Iris pigment epithelial cell (primary cell): Measurements from ENCODE around the gene ZBTB46.
"Not testable (repeated sequence)": the region's sequence is repeated elsewhere in the genome, so short reads cannot be mapped to it uniquely, and the experiment has no call there.

ENCODE experiments used
- DNase-seq: peaks from one replicate; pipeline ENCODE4 v3.0.0-alpha.2; 2011; ENCODE audit warnings: low read depth

ZBTB46 gene, protein sequence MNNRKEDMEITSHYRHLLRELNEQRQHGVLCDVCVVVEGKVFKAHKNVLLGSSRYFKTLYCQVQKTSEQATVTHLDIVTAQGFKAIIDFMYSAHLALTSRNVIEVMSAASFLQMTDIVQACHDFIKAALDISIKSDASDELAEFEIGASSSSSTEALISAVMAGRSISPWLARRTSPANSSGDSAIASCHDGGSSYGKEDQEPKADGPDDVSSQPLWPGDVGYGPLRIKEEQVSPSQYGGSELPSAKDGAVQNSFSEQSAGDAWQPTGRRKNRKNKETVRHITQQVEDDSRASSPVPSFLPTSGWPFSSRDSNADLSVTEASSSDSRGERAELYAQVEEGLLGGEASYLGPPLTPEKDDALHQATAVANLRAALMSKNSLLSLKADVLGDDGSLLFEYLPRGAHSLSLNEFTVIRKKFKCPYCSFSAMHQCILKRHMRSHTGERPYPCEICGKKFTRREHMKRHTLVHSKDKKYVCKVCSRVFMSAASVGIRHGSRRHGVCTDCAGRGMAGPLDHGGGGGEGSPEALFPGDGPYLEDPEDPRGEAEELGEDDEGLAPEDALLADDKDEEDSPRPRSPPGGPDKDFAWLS

DNA sequence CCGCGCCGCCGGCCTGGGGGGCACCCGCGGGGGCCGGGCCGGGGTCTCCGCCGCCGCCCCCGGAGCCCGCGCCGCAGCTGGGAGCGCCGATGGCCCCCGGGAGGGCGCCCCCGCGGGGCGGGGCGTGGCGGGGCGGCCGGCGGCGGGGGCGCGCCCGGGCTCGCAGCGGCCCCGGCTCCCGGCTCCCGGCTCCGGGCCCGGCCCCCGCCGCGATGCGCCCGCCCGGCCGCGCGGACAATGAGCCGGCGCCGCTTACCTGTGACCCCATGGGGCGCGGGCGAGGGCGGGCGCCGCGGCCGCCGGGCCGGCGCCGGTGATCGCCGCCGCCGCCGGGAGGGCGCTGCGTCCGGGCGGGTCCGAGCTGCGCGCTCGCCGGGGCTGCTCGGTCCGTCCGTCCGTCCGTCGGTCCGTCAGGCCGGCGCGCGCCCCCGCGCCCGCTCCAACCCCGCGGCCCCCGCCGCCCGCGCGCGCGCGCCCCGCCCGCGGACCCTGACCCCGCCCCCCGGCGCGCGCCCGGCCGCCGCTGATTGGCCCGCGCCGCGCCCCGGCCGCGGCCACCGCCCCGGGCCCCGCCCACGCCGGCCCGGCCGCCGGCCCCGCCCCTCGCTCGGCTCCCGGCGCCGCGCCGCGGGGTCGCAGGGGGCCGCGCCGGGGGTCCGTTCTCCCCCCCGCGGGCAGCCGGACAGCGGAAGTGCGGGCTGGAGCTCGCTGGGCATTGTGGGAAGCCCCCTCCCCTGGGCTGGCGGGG is at the start of gene ZBTB46:
Gene ZBTB46, minus strand, starts transcription at position 424 of the 748 bp plus-strand sequence. CDS start 40,507 bp downstream, outside the sequence.
- DNase-seq: peak; percentile 56

DNA sequence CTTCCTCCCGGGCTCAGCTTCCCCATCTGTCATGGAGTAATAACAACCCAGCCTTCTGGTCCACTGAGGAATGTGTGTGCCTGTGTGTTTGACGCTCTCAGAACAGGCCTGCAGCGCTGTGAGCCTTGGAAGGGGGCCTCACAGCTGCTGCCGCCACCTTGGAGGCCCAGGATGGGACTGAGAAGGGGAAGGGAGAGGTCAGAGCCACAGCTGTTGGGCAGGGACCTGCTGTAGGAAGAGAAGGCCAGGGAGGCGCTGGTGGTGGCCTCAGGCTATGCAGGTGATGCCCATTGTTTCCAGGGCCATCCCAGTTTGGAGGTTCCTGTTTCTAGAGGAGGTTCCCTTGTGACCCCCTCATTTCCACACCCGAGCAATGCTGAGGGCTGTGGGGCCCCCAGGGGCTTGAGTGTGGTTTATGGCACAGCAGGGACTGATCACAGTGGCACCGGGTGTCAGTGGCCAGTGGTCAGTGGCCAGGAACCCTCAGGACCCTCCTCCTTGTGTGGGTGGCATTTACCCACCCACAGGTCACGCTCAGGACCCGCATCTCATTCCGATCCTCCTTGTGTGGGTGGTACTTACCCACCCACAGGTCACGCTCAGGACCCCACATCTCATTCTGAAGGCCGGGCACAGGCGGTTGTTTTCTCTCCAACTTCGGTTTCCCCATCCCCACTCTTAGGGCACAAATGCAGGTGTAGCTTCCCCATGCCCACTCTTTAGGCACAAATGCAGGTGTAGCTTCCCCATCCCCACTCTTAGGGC is 48.0 kb upstream of the ZBTB46 start:
- DNase-seq: no peak

DNA sequence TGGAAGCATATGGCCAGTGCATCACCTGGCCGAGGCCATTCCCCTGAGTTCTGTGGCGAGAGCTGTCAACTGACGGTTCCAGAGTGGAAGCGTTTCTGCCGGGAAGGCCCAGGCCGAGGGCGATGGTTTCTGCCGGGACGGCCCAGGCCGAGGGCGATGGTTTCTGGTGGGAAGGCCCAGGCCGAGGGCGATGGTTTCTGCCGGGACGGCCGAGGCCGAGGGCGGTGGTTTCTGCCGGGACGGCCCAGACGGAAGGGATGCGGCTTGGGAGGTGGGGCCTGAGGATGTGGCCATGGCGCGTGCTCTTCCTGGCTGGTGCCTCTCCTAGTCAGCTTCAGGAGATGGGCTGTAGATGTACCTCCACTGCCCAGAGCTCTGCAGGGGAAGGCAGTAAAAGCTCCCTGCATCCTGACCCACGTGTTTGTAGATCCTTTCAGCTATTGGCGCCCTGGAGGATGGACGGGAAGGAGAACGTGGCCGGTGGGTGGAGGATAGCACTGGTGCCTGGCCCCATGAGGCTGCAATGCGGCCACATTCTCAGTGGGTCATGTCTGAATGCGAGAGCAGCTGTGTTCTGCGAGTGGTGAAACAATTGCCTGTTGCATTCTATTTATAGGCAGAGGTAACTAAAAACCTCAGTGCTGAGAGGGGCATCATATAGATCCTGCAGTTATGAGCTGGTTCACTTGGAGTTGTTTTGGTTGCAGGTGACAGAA is 46.8 kb upstream of the ZBTB46 start:
- DNase-seq: no peak

DNA sequence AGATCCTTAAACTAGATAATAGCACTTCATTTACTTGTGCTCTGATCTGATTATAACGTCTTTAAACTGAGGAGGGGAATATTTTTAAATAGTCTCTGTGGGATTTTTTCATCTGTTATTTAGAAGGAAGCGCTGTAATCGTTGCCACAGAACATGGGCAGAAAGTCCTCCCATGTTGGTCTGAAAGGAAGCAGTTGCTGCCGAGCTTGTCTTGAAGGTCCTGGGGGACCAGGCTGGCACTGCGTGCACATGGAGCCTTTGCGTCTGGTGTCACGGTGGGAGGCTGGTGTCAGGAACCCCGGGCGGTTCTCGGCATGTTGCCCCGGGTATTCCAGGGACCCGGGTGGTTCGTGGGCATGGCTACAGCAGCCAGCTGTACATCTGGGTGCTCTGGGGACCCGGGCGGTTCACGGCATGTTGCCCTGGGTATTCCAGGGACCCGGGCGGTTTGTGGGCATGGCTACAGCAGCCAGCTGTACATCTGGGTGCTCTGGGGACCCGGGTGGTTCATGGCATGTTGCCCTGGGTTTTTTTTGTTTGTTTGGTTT is 45.5 kb upstream of the ZBTB46 start:
- no peak for DNase-seq

DNA sequence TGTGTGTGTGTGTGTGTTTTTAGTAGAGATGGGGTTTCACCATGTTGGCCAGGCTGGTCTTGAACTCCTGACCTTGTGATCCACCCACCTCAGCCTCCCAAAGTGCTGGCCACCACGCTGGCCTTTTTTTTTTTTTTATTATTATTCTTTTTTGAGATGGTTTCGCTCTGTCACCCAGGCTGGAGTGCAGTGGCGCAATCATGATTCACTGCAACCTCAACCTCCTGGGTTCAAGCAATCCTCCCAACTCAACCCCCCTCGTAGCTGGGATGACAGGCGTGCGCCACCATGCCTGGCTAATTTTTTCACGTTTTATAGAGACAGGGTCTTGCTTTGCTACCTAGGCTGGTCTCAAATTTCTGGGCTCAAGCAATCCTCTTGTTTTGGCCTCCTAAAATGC is 43.2 kb upstream of the ZBTB46 start:
- DNase-seq: peak; percentile 45

DNA sequence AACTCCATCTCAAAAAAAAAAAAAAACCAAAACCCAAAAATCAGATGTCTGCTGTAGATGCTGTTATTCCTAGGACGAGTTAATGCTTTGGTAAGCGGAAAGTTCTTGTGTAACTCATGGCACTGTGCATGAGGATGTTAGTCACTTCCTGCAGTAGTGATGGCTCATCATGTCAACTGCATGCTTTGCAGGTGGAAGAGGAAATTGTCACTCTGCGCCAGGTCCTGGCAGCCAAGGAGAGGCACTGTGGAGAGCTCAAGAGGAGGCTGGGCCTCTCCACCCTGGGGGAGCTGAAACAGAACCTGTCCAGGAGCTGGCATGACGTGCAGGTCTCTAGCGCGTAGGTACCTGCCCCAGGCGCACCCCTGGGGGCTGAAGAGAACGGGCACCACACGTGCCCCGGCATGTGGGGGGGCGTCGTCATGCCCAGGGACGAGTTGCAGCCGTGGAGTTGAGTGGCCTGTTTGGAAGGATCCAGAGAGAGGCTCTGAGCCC is 42.5 kb upstream of the ZBTB46 start:
- DNase-seq: peak; percentile 94

DNA sequence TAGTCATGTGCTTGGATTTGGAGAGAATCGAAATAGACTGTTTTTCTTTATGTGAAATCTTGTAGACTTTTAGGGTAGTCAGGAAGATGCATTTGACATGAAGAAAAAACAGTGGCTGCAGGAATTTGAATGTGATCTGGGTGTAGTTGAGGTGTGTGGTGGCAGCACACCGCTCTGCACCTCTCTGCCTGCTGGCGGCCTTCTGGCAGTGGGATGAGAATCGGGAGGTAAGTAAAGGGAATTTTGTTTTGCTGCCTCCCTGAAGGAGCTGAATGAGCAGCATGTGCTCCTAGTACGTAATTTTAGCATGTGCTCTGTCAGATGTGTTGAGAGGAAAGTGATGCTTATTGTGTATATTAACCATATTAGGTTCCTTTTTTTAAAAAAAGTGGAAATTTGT is 37.2 kb upstream of the ZBTB46 start:
- no peak for DNase-seq

DNA sequence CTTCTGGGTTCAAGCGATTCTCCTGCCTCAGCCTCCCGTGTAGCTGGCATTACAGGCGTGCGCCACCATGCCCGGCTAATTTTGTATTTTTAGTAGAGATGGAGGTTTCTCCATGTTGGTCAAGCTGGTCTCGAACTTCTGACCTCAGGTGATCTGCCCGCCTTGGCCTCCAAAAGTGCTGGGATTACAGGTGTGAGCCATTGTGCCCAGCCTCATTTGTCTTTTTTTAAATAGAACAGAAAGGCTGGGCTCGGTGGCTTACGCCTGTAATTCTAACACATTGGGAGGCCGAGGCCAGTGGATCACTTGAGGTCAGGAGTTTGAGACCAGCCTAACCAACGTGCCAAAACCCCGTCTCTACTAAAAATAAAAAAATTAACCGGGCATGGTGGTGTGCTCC is 36.0 kb upstream of the ZBTB46 start:
- not testable (repeated sequence) for DNase-seq

DNA sequence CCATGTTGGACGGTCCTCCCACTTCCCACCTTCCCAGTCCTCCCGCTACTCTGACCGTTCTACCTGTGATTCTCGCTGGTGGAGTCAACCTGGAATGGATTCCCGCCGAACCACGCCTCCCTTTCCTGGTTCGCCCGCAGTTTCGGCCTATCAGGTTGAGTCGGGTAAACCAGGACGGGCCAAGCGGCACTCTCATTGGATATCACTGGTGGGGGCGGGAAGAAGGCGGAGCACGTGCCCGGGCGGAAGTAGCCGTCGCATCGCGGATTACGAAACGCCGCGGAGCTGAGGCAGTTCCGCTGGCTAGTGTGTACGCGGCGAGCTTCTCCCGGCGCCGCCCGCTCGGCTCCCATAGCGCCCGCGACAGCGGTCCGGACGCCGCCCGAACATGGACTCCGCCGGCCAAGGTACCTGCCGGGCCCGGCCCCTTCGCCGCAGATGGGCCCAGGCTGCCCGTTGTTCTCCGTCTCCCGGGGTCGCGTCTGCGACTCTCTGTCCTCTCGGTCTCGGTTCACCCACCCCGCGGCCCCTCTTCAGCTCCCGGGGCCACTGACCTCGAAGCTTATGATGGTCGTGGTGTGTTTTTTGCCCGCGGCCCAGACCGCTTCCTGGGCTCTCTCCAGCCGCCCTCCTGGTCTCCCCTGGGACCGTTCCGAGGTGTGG is 34.0 kb upstream of the ZBTB46 start, which contains the start of gene TPD52L2:
Gene TPD52L2, plus strand, starts transcription at position 293 of the 663 bp plus-strand sequence. Its CDS starts 96 bp downstream, at position 389.
- DNase-seq: peak; percentile 99

DNA sequence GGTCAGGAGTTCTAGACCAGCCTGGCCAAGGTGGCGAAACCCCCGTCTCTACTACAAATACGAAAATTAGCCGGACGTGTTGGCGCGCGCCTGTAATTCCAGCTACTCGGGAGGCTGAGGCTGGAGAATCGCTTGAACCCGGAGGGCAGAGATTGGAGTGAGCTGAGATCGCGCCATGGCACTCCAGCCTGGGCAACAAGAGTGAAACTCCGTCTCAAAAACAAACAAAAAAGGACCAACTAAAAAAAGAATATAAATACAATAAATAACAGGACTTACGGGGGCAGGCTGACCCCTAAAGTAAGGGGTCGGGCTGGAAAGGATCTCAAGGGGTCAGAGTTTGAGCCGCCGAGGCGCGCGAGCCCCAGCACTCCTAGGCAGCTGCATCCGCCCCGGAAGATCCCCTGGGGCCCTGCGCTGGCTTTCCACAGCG is 33.5 kb upstream of the ZBTB46 start:
- DNase-seq: no peak

DNA sequence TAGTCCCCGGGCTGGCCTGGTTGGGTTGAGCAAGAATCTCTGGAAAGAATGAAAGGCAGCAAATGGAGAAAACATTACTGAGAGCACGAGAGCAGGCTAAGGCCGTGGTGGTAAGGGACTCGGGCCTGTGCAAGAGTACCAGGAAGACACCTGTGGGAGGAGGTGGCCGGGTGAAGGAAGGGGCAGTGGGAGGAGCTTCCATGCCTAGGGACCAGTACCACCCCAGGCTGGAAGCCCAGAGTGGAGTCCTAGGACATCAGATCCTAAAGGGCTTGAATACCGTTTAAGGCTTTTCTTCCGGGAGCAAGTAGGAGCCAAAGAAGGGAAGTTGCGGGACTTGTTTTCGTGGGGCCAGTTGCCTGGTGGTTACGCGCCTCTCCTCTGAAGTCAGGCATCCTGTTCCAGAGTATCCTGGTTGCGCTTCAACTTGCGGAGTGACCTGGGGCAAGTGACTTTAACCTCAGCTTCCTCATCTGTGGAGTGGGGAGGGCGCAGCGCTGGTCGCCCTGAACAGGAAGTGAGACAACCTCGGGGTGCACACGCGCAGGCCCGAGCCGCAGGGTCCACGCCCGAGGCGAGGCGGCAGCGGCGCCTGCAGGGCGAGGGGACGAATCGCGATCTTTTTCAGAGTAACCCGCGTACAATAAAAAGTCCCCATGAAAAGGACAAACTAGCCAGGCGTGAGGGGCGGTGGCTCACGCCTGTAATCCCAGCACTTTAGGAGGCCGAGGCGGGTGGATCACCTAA is 32.9 kb upstream of the ZBTB46 start:
- peak; percentile 84 for DNase-seq

DNA sequence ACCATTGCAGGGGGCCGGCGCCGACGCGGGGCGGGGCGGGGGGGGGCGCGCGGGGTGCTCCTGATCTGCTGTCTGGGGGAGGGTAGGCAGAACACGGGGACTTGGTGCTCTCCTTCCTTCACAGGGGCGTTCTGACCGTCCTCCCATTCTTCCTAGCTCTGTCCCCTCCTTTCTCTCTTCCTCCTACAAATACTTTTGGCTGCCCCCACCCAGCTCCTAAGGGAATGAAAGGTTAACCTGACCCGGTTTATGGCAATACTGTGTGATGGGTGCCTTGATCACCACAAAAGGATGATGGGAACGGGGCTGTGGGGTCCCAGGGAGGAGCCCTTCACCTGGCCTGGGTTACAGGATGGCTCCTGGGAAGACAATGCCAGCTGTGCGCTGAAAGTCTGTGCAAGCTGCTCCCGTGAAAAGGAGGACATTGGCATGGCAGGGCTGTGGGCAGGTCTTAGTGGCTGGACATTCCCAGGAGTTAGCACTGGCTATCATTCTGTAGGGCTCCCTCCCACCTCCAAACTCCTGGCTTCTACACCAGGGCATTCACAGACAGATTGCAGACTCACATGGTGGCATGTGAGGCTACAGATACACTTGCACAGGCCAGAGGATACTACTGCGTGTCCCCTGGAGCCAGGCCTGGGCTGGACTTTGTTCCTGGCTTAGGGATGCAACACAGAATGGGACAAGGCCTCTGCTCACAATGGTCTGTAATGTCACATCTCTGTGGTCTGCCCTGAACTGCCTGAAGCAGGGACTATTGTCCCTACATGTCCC is 32.1 kb upstream of the ZBTB46 start:
- no peak for DNase-seq

DNA sequence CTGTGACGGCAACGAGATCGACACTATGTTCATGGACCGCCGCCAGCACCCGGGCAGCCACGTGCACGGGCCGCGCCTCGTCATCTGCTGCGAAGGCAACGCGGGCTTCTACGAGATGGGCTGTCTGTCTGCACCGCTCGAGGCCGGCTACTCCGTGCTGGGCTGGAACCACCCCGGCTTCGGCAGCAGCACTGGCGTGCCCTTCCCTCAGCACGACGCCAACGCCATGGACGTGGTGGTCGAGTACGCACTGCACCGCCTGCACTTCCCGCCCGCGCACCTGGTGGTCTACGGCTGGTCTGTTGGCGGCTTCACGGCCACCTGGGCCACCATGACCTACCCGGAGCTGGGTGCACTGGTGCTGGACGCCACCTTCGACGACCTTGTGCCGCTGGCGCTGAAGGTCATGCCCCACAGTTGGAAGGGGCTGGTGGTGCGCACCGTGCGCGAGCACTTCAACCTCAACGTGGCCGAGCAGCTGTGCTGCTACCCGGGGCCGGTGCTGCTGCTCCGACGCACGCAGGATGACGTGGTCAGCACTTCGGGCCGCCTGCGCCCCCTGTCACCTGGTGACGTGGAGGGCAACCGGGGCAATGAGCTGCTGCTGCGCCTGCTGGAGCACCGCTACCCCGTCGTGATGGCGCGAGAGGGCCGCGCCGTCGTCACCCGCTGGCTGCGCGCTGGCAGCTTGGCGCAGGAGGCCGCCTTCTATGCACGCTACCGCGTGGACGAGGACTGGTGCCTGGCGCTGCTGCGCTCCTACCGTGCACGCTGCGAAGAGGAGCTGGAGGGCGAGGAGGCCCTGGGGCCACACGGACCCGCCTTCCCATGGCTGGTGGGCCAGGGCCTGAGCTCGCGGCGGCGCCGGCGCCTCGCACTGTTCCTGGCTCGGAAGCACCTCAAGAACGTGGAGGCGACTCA is 31.2 kb upstream of the ZBTB46 start:
- no peak for DNase-seq

DNA sequence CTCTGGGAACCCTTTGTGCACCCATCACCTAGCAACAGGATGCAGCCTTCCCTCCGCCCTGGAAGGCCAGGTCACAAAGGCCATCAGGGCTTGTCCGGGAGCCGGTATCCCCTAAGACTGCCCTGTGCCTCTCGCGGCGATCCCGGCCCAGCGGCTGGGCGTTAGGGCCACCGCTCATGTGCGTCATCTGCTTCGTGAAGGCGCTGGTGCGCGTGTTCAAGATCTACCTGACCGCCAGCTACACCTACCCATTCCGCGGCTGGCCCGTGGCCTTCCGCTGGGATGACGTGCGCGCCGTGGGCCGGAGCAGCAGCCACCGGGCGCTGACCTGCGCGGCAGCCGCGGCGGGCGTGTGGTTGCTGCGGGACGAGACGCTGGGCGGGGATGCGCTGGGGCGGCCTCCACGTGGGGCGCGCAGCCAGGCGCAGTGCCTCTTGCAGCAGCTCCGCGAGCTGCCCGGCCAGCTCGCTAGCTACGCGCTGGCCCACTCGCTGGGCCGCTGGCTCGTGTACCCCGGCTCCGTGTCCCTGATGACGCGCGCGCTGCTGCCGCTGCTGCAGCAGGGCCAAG is 30.4 kb upstream of the ZBTB46 start, which contains the start of gene ABHD16B:
Gene ABHD16B, plus strand, starts transcription at position 134 of the 570 bp plus-strand sequence. Its CDS starts 43 bp downstream, at position 177.
- no peak for DNase-seq

DNA sequence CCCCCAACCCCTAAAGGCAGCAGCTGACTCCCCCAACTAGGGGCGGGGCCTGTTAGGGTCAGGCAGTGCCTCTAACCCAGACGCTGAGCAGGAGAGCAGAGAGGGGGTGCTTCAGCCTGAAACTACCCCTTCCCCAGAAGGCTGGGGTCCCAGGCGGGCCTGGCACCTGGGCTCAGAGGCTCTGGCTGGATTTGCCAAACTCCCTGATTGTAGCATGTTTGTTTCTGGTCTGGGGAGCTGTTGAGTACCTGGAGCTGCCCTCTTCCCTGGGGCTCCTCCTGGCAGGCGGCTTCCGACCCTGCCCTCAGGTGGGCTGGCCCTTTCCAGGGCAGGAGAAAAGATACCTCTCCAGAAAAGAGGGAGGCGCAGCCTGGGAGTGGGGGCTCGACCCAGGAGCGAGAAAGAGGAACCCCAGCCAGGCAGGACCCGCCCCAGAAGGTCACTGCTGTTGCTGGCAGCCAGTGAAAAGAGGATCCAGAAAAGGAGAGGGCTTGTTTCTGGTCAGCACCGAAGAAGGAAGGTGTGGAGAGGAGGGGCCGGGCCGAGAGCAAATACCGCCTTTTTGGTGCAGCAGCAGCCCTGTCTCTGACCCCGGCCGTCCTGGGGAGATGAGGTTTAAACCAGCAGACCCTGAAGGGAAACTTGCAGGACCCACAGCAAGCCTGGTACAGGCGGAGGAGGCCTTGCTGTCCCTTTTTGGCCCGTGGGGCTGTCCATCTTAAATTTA is 29.4 kb upstream of the ZBTB46 start:
- no peak for DNase-seq

DNA sequence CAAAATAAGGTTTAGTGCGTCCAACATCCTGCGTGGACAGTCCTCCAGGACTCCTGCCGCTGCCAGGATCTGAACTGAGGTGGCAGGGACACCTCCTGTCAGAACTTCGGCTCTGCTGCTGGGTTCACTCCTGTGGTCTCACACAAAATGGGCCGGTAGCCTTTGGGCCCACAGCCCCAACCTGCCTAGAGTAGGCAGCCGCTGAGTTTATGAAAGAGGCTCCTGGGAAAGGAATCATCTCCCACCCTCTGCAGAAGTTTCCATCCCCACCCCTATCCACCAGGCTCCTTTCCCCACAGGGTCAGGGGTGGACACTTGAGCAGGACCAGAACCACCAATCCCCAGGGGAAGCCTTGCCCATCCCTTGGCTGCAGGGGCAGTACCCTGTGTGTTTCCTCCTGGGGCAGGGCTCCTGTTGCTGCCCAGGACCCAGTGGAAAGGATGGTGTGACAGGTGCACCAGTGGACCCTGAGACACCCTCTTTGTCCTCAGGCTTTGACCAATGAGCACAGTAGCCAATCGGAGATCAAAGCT is 28.2 kb upstream of the ZBTB46 start:
- DNase-seq: no peak
